MCF 10A (cell line): ENCODE measurements around the gene SLC5A11. TPM values are rescaled to one million over a fixed set of nuclear protein-coding genes. Genes with fewer than 3 reads are reported as not detected.

Experiments
- Bru-seq: library from RNA; stranded (reverse); fragments of 400-500 nt; gene quantifications from one replicate; lab custom pipeline; 2021; lab: Mats Ljungman, UMichigan
- BruChase-seq, 2 experiments: library from RNA; stranded (reverse); fragments of 400-500 nt; gene quantifications; one replicate each; lab custom pipeline; 2021; lab: Mats Ljungman, UMichigan
- BruUV-seq: library from RNA; stranded (reverse); fragments of 400-500 nt; replicated peaks from 2 replicates; lab custom pipeline; 2021; lab: Mats Ljungman, UMichigan
- CTCF ChIA-PET: fragments of 300-600 bp; sonication (Branson Sonifier 250); formaldehyde crosslinking; extraction: SDS; loops from one replicate; lab custom pipeline; 2021; ENCODE audit warnings: antibody characterized with exemption, inconsistent platforms; lab: Yijun Ruan, JAX
- POLR2A ChIA-PET: fragments of 300-600, 350-650 bp; sonication (Branson Sonifier 250); formaldehyde crosslinking; extraction: SDS; loops from one replicate; lab custom pipeline; 2020; ENCODE audit warnings: antibody characterized with exemption, inconsistent platforms; lab: Yijun Ruan, JAX
- DNase-seq: peaks from one replicate; pipeline ENCODE4 v3.0.0-alpha.2; 2018; ENCODE audit not compliant: unreplicated experiment
- H3K27ac Mint-ChIP-seq: one replicate; pipeline ENCODE4 v1.8.0; 2022; ENCODE audit warnings: mild to moderate bottlenecking, low read depth, mixed read lengths; ENCODE audit not compliant: unreplicated experiment
- H3K27me3 Mint-ChIP-seq: one replicate; pipeline ENCODE4 v1.8.0; 2022; ENCODE audit warnings: mixed read lengths; ENCODE audit not compliant: insufficient read depth, unreplicated experiment
- H3K36me3 Mint-ChIP-seq: one replicate; pipeline ENCODE4 v1.8.0; 2022; ENCODE audit warnings: mild to moderate bottlenecking, moderate library complexity, mixed read lengths; ENCODE audit not compliant: insufficient read depth, unreplicated experiment
- H3K4me1 Mint-ChIP-seq: one replicate; pipeline ENCODE4 v1.8.0; 2022; ENCODE audit warnings: mixed read lengths; ENCODE audit not compliant: insufficient read depth, unreplicated experiment
- H3K4me3 Mint-ChIP-seq: one replicate; pipeline ENCODE4 v1.8.0; 2022; ENCODE audit warnings: mild to moderate bottlenecking, moderate library complexity, mixed read lengths; ENCODE audit not compliant: unreplicated experiment
- H3K9me3 Mint-ChIP-seq: one replicate; pipeline ENCODE4 v1.8.0; 2022; ENCODE audit warnings: mixed read lengths; ENCODE audit not compliant: unreplicated experiment
- intact Hi-C: fragments of 100-400 bp; cut with micrococcal nuclease; formaldehyde crosslinking; loops from 2 replicates; pipeline ENCODE4 v1.14.1; 2022
- long read RNA-seq: library from polyadenylated mRNA; stranded (forward); transcript quantifications from one replicate; pipeline ENCODE4 v2.0.0, GENCODE V29; 2022
- total RNA-seq: library from RNA; stranded (reverse); gene quantifications from 2 replicates; pipeline ENCODE4 v1.2.3, GENCODE V29; 2022
- TF ChIP-seq, protein P1 (sequence below): fragments of 200-600 bp; IDR thresholded peaks from one replicate; pipeline ENCODE4 v1.8.0; 2022; ENCODE audit warnings: antibody characterized with exemption, mild to moderate bottlenecking; ENCODE audit not compliant: unreplicated experiment

Gene SLC5A11, protein sequence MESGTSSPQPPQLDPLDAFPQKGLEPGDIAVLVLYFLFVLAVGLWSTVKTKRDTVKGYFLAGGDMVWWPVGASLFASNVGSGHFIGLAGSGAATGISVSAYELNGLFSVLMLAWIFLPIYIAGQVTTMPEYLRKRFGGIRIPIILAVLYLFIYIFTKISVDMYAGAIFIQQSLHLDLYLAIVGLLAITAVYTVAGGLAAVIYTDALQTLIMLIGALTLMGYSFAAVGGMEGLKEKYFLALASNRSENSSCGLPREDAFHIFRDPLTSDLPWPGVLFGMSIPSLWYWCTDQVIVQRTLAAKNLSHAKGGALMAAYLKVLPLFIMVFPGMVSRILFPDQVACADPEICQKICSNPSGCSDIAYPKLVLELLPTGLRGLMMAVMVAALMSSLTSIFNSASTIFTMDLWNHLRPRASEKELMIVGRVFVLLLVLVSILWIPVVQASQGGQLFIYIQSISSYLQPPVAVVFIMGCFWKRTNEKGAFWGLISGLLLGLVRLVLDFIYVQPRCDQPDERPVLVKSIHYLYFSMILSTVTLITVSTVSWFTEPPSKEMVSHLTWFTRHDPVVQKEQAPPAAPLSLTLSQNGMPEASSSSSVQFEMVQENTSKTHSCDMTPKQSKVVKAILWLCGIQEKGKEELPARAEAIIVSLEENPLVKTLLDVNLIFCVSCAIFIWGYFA
- total RNA-seq (not detected in 2 replicates), Bru-seq, nascent RNA (percentile 14 among the genes with signal in this experiment), BruChase-seq, experiment 1, labeled RNA remaining after a 6-hour chase (percentile 45 among the genes with signal in this experiment), BruChase-seq, experiment 2, labeled RNA remaining after a 2-hour chase (percentile 30 among the genes with signal in this experiment)
- long read RNA-seq, result 0 reads

DNA sequence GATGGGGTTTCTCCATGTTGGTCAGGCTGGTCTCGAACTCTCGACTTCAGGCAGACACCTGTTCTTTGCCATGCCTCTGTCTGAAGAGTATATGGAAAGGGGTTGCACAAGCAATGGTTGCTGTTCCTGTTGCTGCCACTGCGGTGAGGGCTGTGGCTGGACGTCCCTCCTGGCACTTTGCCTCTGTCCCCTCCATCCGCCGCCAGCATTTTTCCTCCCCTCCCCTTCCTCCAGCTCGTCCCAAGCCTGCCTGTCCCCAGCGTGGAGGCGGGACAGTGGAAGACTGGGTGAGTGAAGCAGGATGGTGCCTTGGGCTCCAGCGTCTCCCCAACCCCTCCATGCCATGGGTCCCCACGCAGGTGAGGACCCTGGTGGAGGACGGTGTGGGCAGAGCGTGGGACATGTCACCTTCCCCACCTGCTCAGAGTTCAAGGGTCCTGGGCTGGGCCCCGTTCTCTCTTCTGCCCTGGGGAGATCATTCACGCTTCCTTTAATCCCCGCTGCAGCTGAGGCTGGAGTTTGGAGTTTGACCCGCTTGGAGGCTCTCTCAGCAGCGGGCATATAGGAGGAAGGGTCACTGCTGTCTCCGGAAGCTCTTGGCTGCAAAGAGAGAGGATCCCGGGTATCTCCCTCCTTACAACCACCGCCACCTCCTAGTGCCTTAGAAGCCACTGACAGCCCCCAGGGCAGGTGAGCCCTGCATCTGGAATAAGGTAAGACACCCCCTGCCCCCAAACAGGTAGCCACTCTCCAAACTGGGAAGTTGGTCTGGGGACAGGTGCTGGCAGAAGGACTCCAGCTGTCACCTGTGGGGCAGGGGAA is at the start of gene SLC5A11:
Gene SLC5A11 (plus strand): TSS at position 238 of the 822 bp plus-strand sequence. CDS start 12,681 bp downstream, outside the sequence.
- no peak within 1 kb of the TSS for H3K27ac Mint-ChIP-seq
- no TSS peak for BruUV-seq
- peaks cover 13% of the 10 kb centered on the region for H3K4me1 Mint-ChIP-seq
- CTCF ChIA-PET, result interaction anchor here (1.2 kb wide), 1 partner anchor 384 kb away, joined by 6 read pairs; no protein-coding TSS in a partner anchor
- TF ChIP-seq, protein P1, sequence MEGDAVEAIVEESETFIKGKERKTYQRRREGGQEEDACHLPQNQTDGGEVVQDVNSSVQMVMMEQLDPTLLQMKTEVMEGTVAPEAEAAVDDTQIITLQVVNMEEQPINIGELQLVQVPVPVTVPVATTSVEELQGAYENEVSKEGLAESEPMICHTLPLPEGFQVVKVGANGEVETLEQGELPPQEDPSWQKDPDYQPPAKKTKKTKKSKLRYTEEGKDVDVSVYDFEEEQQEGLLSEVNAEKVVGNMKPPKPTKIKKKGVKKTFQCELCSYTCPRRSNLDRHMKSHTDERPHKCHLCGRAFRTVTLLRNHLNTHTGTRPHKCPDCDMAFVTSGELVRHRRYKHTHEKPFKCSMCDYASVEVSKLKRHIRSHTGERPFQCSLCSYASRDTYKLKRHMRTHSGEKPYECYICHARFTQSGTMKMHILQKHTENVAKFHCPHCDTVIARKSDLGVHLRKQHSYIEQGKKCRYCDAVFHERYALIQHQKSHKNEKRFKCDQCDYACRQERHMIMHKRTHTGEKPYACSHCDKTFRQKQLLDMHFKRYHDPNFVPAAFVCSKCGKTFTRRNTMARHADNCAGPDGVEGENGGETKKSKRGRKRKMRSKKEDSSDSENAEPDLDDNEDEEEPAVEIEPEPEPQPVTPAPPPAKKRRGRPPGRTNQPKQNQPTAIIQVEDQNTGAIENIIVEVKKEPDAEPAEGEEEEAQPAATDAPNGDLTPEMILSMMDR, result no peak
- DNase-seq, result no peak
- no peaks in the 10 kb centered on the region for H3K9me3 Mint-ChIP-seq
- no peak within 1 kb of the TSS for H3K4me3 Mint-ChIP-seq
- peaks cover 12% of the 10 kb centered on the region for H3K27me3 Mint-ChIP-seq
- intact Hi-C loops, result no loop called here
- POLR2A ChIA-PET, result no interaction called here
- no peaks in the 10 kb centered on the region for H3K36me3 Mint-ChIP-seq

DNA sequence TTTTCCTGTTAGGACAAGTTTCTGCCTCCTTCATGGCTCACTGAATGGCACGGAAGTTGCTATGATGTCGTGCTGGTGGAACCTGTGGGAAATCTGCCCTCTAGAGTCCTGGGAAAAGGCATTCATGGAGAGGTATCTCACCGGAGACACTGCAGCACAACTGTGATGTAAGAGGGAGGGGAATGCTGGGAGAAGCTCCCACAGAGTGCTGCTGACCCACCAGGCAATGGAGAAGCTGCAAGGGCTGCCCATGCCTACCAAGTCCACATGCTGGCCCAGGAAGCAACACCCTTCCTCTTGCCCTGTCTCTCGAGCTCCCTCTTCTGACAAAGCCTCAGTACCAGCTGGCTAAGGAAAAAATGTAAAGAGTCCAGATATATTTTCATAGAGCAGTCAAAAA is 45.2 kb upstream of the SLC5A11 start:
- ChIA-PET CTCF (interaction anchor here (0.5 to 5.1 kb wide), 34 partner anchors 10 to 293 kb away, joined by 3 to 65 read pairs (median 5); no protein-coding TSS in a partner anchor), POLR2A (interaction anchor here (0.6 to 1.4 kb wide), 5 partner anchors 14 to 257 kb away, joined by 3 to 6 read pairs (median 4); no protein-coding TSS in a partner anchor)
- no TSS peak for BruUV-seq
- H3K9me3 Mint-ChIP-seq, result no peaks in the 10 kb centered on the region
- no peak overlapping the region for H3K4me3 Mint-ChIP-seq
- H3K27ac Mint-ChIP-seq, result peak overlapping the region; percentile 16
- no peaks in the 10 kb centered on the region for H3K27me3 Mint-ChIP-seq
- TF ChIP-seq, protein P1, result peak; percentile 53
- H3K4me1 Mint-ChIP-seq, result no peaks in the 10 kb centered on the region
- DNase-seq, result peak; percentile 51
- intact Hi-C loops, result loop anchor here (1.0 to 5.0 kb wide), 3 partner anchors 131 to 283 kb away; no protein-coding TSS in a partner anchor
- peaks cover 92% of the 10 kb centered on the region for H3K36me3 Mint-ChIP-seq

DNA sequence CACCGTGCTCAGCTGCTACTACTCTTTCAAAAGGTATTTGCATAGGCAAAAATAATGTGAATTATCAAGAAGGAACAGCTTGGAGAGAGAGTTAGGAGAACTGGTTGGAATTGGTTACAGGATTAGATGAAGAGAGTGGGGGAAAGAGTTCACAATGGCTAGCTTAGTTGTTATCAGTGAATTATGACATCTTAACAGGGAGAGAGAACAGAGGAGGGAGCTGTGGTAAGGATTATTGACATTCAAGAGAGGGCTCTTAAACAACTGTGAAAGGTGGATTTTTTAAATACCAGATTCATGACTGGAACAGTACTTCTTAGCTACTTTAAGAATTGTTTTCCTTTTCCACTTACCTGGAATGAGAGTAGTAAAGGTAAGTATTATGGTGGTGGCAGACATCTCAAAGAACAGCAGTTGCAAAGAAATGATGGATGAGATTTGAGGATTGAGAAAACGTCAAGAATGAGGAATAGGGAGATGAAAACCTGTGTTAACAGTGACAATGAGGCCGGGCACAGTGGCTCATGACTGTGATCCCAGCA is 43.9 kb upstream of the SLC5A11 start:
- CTCF ChIA-PET, result interaction anchor here (0.6 to 5.1 kb wide), 12 partner anchors 10 to 285 kb away, joined by 3 to 65 read pairs (median 6); no protein-coding TSS in a partner anchor
- H3K36me3 Mint-ChIP-seq, result peaks cover 92% of the 10 kb centered on the region
- TF ChIP-seq, protein P1, result no peak
- DNase-seq, result no peak
- no peaks in the 10 kb centered on the region for H3K9me3 Mint-ChIP-seq
- intact Hi-C loops, result loop anchor here (5.0 kb wide), 1 partner anchor 285 kb away; no protein-coding TSS in a partner anchor
- no TSS peak for BruUV-seq
- POLR2A ChIA-PET, result interaction anchor here (1.4 kb wide), 1 partner anchor 225 kb away, joined by 6 read pairs; no protein-coding TSS in a partner anchor
- no peaks in the 10 kb centered on the region for H3K27me3 Mint-ChIP-seq
- no peak overlapping the region for H3K4me3 Mint-ChIP-seq
- no peaks in the 10 kb centered on the region for H3K4me1 Mint-ChIP-seq
- H3K27ac Mint-ChIP-seq, result no peak overlapping the region
